ENCODE measurements around the gene LZTR1. TPM values are rescaled to one million over a fixed set of nuclear protein-coding genes. Genes with fewer than 3 reads are reported as not detected.

Gene LZTR1
- total RNA-seq, 1 donor from 2014 or later = 59.2 TPM

DNA sequence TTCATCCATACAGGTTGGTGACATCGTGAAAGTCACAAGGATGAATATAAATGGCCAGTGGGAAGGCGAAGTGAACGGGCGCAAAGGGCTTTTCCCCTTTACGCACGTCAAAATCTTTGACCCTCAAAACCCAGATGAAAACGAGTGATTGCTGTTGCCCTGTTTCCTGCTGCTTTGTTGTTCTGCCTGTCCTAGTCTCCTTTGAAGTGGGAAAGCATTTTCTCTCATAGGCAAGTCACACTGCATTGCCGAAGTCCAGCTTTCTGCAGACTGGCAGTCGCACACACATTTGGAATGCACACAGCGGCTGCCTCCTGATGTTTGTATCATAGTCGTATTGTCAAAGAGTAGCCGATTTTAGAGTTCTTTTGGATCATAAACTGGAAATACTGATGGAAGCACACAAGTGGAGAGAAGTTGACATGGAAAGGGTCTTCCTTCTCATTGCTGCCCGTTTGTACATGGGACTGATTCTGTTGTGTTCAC is 32.4 kb upstream of the LZTR1 start:
- no peak for DNase-seq (ENCODE audit: extremely low read depth, low read depth, low spot score)

DNA sequence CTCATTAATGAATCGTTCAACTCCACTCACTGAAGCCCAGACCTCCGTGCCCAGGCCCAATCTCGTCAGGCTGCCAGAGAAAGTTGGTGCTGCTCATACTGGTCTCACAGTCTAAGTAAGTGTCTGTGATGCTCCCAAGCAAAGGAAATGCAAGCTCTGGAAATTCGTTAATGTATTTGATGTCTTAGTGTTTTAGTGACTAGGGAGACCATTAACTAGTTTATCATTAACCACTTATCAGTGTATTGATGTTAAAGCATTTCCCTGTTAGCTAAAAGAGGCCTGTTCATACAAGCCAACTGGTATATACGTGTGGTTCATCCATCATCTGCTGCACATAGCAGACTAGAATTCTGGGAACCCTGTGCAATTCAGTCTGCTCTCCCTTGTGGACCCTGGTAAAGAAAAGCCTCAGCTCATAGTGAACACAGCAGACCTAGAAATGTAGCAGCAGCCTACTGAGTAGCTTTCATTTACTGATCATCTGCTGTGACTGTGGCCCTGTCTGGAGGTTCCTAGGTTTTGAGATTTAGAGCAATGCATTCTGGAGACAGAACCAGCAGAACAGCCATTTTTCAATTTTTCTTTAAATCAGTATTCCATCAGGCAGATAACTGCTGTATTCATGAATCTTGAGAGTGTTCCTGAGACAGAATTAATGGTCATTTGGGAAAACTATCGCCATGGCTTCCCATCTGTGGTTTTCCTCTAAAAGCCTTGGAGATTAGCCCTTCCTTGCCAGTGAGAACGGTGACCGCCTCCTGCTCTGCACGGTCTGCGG is 30.8 kb upstream of the LZTR1 start:
- no peak for DNase-seq (ENCODE audit: extremely low read depth, low read depth, low spot score)

DNA sequence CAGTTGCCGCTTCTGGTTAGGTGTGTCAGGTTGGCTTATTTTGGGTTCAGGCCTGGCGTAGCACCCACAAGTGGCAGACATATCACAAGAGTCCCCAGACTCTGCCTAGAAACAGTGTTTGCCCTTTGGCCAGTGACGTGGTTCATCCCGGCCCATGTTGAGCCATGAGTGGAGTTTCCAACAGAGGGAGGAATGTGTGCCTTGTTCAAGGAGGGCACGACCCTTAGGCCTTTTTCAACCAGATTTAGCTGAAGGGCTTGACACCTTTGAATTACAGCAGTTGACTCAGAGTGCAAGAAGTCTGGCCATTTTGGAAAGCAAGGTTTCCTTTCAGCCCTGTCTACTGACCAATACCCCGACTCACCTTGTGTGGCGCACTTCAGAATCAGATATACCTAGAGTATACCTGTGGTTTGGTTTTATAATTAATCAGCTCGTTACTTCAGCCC is 30.1 kb upstream of the LZTR1 start:
- no peak for DNase-seq (ENCODE audit: extremely low read depth, low read depth, low spot score)

DNA sequence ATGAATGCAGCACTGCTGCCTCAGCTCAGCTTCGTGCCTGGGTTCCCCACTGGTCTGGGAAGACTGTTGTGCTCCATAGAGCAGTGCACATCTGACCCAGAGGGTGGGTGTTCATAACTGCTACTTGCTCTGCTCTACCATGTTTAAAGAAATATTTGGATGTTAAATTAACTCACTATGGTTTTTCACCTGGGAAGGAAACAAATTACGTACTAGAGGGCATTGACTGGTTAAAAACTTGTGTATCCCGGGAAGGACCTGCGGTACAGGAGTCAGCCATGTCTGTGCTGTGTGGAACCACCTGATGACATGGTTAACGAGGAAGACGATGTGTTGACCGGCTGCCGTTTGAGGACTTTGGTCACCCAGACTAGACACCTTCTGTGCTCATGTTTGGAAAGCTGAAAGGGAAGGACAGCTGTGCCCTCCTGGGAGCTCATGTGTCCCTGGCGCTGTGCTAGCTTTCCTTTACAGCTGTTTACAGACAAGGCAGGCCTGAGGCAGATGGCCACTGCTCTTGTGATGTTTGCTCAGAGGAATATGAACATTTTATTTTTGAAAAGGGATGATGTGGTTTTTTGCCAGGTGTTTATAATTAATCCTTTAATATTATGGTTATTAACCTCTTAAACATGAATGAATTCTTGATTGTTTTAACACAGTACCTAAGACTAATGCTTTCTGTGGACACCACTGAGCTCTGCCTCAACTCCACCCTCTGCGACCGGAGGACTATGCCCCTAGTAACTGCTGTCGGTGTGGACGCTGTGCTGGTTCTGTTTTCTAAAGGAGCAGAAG is 29.4 kb upstream of the LZTR1 start:
- no peak for DNase-seq (ENCODE audit: extremely low read depth, low read depth, low spot score)

DNA sequence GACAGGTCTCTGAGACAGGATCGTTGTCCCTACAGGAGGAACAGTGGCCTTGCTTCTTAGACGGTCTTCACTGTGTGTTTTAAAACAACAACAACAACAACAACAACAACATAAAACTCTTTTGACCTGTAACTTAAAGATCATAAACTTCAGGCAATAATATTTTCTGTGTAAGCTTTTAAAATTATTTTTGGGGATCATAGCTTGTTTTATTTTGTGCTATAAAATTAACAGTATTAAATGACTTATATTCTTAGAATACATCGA is 28.8 kb upstream of the LZTR1 start:
- DNase-seq (ENCODE audit: extremely low read depth, low read depth, low spot score) = no peak

DNA sequence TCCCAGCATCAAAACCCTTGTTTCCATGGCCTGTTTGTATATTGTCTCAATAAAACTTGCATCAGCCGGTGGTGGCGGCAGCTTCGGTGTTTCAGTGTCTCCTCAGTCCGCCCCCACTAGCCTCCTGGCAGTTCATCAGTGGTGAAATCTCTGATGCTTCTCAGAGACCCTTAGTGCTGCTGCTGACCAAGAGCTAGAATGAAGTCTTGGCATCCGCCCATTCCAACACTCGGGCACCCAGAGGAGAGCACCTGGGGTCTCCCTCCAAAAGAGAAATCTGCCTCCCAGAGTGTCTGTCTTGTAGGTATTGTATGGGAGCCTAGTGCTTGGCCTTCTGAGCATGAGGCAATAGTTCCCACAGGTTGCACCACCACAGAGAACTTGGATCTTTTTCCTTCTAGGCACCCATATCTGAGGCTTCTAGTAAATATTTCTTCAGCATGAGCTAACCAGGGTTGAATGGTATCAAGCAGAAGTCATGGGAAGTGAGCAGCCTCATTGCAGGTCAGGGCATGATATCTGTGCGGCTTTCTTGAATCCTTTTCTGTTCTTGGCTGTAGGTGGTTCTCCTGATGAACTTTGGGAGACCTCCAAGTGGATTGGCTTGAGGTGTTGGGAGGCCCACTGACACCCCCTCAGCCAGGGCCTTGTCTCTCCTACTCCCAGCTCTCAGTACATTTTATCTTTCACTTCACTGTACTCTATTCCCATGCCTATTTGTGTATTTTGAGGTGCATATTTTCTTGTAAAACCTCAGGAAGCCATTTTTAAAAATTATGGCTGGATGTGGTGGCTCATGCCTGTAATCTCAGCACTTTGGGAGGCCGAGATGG is 28.2 kb upstream of the LZTR1 start:
- DNase-seq (ENCODE audit: extremely low read depth, low read depth, low spot score) = no peak

DNA sequence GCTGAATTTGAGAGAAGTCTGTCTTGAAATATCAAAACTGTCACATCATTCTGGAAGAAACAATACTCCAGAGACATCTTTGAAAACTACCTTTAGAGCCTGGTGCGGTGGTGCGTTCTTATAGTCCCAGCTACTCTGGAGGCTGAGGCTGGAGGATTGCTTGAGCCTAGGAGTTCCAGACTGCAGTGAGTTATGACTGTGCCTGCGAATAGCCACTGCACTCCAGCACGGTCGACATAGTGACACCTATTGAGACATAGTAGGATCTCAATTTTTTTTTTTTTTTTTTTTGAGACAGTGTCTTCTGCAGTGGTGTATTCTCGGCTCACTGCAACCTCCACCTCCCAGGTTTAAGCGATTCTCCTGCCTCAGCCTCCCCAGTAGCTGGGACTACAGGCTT is 26.5 kb upstream of the LZTR1 start:
- DNase-seq (ENCODE audit: extremely low read depth, low read depth, low spot score) = no peak

DNA sequence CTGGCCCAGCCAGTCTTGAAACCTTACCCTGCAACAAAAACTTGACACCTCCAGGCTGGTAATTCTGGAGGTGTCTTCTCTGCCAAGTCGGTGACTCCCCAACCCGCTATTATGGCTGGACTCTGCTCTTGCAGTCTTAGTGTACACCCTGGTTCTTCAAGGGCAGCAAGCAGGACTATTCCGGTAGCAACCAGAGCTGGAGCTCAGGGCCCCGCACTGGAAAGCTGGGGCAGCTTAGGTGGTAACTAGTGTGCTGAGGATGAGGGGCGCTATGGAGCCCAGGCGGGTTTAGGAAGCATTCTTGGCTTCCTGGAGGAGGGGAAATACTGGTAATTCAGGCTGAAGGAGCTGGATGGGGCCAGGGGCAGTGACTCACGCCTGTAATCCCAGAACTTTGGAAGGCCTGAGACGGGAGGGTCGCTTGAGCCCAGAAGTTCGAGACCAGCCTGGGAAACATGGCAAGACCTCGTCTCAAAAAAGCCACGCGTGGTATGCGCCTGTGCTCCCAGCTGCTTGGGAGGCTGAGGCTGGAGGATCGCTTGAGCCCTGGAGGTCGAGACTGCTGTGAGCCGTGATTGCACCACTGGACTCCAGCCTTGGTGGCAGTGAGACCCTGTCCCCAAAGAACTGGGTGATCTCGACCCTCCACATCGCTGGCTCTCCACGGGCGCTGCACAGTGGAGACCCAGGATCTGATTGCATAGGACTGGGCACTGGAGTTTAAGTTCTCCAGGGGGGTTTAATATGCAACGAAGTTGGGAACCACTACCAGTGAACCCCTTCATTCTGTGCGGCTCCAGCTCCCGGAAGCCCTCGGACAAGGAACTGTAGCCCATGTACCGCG is 25.6 kb upstream of the LZTR1 start:
- no peak for DNase-seq (ENCODE audit: extremely low read depth, low read depth, low spot score)

DNA sequence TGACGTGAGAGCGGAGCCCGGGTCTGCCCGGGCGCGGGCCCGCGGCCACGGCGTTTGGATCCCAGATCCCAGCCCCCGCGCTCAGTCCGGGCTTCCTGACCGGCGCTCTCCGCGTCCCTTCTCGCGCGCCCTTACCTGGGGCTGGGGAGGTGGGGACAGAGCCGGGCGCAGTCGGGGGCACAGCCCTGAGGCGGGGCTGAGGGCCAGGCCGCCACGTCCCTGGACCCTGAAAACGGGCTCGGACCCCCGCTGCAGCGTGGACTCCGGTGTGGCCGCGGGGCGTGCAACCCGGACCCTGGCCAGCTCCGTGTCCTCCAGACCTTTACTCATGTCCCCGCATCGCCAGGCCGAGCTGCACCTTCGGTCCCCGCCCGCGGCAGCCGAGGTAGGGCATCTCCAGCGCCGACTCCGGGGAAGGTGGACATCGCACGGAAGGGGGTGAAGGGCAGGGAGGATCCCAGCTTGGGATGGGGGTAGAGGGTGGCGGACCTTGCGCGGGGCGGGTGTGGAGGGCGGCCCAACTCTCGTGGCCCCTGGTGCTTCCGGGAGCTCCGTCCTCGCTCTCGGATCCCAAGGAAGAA is 24.9 kb upstream of the LZTR1 start:
- DNase-seq (ENCODE audit: extremely low read depth, low read depth, low spot score) = no peak

DNA sequence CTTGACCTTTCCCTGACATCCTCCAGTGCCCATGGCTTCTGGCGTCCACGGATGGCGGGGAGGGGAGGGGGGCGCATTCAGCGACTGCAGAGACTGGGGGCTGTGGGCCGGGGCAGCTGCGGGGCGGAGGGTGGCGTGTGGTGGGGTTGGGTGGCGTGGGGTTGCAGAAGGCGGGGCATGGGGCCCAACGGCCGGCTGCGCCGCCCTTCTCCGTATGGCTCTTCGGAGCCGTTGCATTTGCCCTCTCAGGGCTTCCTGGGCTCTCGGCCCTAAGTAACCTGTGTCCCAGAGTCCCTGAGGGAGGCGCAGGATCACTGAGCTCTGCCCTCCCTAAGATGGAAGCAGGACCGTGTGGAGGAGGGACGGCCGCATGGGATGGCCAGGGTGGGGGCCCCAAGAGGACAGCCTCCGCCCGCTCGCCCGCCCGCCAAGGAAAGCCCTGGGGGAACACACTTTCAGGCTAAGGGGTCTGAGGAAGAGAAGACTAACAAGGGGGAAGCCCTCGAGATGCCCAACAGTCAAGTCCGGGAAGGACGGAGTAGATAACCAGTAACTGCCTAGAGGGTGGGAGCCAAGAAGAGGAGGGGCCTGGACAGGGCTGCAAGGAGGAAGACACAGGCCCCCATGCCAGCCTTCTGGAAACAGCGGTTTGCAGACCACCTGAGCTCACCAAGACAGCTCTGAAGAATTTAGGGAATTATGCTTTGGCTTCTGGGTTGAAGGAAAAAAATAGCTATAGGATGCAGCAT is 24.2 kb upstream of the LZTR1 start:
- no peak for DNase-seq (ENCODE audit: extremely low read depth, low read depth, low spot score)

DNA sequence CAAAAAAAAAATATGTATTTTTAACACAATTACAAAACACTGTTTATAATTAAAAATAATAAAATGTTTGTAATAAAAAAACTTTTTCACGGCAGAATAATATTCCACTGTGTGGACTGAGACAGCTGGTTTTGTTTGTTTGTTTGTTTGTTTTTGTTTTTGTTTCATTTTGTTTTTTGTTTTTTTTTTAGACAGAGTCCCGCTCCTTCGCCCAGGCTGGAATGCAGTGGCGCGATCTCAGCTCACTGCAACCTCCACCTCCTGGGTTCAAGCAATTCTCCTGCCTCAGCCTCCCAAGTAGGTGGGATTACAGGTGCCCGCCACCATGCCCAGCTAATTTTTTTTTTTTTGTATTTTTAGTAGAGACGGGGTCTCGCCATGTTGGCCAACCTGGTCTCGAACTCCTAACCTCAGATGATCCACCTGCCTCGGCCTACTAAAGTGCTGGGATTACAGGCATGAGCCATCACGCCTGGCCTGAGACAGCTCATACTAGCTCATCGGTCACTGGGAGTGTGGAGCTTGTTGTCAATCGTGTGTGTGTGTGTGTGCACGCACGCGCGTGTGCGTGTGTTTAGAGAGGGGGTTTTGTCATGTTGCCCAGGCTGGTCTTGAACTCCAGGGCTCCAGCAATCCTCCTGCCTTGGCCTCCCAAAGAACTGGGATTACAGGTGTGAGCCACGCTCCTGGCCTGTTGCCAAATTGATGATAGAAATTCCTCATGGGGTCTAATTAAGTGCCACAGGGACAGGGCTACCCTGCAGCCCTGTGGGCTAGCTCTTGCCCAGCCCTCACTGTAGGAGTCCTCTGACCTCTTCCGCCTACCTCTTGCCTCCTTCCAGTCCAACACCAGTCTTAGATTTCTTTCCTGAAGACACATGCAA is 22.3 kb upstream of the LZTR1 start:
- DNase-seq (ENCODE audit: extremely low read depth, low read depth, low spot score) = no peak

DNA sequence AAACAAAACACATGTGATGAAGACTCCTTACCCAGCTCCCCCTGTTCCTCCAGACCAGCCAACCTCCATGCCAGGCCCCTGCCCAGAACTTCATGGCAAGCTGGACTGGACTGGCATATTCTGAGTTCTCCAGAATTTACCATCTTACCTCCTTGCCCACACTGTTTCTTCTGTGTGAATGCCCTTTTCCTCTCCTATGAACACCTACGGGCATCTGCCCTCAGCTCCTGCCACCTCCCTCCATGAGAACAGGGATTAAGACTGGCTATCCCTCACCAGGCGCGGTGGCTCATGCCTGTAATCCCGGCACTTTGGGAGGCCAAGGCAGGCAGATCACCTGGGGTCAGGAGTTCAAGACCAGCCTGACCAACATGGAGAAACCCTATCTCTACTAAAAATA is 21.5 kb upstream of the LZTR1 start:
- DNase-seq (ENCODE audit: extremely low read depth, low read depth, low spot score) = no peak

DNA sequence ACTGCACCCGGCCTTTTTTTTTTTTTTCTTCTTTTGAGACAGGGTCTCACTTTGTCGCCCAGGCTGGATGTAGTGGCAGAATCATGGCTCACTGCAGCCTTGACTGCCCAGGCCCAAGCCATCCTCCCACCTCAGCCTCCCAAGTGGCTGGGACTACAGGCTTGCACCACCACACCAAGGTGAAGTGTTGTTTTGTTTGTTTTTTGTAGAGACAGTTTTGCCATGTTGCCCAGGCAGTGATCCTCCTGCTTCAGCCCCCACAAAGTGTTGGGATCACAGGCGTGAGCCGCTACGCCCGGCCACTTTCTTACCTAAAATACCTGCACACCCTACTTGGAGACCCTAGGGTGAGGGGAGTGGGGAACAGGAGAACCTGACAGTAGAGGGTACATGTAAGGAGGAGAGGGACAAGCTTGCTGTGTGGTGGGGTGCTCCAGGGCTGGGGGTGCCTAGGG is 19.6 kb upstream of the LZTR1 start:
- DNase-seq (ENCODE audit: extremely low read depth, low read depth, low spot score) = no peak

DNA sequence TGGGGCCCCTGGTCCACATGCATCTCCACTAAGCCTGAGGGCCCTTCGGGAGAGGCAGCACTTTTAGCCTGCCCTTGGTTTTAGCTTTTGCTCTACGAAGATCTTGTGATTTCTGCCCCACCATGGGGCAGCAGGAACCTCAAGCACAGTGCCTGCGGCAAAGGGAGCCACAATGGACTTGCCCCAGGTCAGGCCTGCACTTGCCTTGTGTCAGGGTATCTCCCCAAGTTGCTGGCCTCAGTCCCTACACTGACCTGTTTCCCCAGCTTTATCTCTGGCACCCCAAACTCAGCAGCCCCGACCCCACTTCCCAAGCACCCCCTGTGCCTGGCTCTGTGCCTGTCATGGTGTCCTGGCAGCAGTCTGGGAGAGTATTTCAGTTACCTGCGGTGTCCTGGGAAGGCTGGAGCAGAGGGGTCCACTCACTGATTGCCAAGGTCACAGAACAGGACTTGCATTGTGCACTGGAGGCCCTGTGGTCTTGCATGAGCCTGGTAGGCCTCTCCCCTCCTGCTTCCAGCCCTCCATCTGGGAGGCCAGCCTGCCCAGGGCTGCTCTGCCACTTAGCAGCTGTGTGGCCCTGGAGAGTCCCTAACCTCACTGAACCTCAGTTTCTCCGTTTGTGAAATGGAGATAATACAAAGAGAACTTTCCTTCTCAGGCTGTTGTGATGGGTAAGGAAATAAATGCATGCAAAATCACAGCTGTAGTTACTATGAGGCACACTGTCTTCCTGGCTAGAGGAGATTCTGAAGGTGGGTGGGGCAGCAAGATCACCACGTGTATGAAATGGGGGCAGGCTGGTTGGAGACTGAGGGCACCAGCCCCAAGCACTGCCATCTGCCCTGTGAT is 18.7 kb upstream of the LZTR1 start:
- DNase-seq (ENCODE audit: extremely low read depth, low read depth, low spot score) = no peak

DNA sequence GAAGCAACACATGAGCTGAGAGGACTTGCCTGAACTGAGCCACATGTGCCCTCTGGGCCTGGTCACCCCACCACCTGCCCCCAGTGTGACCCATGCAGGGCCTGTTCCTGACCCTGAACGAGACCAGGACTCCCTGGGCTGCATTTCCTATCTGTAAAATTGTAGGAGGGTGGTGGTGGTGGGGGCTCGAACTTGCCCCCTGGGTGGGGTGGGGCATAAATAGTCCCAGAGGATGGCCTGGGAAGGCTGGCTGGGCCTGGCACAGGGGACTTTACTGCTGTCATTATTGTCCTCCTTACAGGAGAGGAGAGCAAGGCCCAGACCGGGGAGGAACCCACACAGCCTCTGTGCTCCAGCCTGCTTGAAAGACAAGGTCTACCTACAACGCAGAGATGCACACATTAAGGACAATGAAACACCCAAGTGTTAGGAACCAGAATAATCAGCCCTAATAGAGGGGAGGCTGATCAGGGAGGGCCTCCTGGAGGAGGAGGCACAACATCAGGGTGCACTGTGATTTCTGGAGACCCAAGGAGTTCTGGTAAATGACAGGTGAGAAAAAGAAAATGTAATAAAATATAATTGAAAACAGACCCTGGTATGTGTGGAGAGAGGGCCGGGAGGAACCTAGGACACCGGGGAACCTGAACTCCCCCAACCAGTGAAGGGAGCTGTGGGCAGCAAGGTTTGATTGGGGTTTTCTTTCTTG is 17.9 kb upstream of the LZTR1 start:
- no peak for DNase-seq (ENCODE audit: extremely low read depth, low read depth, low spot score)

DNA sequence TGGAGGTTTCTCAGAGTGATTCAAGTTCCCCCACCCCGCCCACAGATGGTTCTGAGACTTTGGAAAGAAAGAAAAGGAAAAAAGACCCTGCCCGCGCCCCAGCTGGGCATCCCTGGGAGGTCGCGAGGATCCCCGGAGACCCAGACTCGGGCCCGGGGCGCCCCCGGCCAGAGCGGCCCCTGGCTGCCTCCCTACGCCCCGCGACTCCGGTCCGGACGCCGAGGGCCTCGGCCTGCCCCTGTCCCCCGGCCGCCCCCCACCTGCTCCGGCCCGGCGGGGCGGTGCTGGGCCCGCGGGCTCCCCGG is 17.3 kb upstream of the LZTR1 start:
- DNase-seq (ENCODE audit: extremely low read depth, low read depth, low spot score) = no peak

Data from glomerular endothelial cell (primary cell).